ENCODE data around the gene PPRC1. TPM values are rescaled to one million over a fixed set of nuclear protein-coding genes. Genes with fewer than 3 reads are reported as not detected.

The PPRC1 gene
- total and polyA plus RNA-seq, 3 donors from 2014 or later, result 27.0 to 49.1 (median 38.7) TPM

- Histone ChIP-seq H3K4me1 (no peaks in the 10 kb centered on the region), H3K27me3 (no peaks in the 10 kb centered on the region), H3K4me3 (no peak overlapping the region), H3K9me3 (no peaks in the 10 kb centered on the region), H3K36me3 (ENCODE audit: low read depth, missing control alignments) (no peaks in the 10 kb centered on the region), H3K27ac (no peak overlapping the region)
- 96 to 97% methylated on average over 8 of the region's 8 CpGs for WGBS, 2 donors
- intact Hi-C loops (cut with DNase I; ENCODE audit: low total_unique reads), result no loop called here
- DNase-seq, result no peak
- TF ChIP-seq CTCF (IDR thresholded peaks at IDR 0.05) (no peak), POLR2A (IDR thresholded peaks at IDR 0.05) (no peak)
Measured at GRCh38 chr10:102086196-102086595, 46.6 kb upstream of the PPRC1 start.

GRCh38 chr10:102090772-102091171, 42.1 kb upstream of the PPRC1 start:
- 74 to 87% methylated on average over 2 of the region's 2 CpGs for WGBS, 2 donors
- intact Hi-C loops (cut with DNase I; ENCODE audit: low total_unique reads), result no loop called here

GRCh38 chr10:102096449-102096848, 36.4 kb upstream of the PPRC1 start:
- intact Hi-C loops (cut with DNase I; ENCODE audit: low total_unique reads), result no loop called here
- H3K4me3 ChIP-seq, result no peak overlapping the region
- no peak overlapping the region for H3K27ac ChIP-seq
- no peak for DNase-seq
- no peaks in the 10 kb centered on the region for H3K4me1 ChIP-seq
- H3K27me3 ChIP-seq, result no peaks in the 10 kb centered on the region
- no peak for TF ChIP-seq POLR2A (IDR thresholded peaks at IDR 0.05)
- TF ChIP-seq CTCF (IDR thresholded peaks at IDR 0.05), result no peak
- no peaks in the 10 kb centered on the region for H3K36me3 ChIP-seq (ENCODE audit: low read depth, missing control alignments)
- WGBS, 2 donors, result 91 to 95% methylated on average over 7 of the region's 7 CpGs
- no peaks in the 10 kb centered on the region for H3K9me3 ChIP-seq

More at GRCh38 chr10:102090772-102091171, 42.1 kb upstream of the PPRC1 start:
- Histone ChIP-seq H3K4me1 (no peaks in the 10 kb centered on the region), H3K36me3 (ENCODE audit: low read depth, missing control alignments) (no peaks in the 10 kb centered on the region), H3K4me3 (no peak overlapping the region), H3K27ac (no peak overlapping the region), H3K27me3 (no peaks in the 10 kb centered on the region), H3K9me3 (no peaks in the 10 kb centered on the region)
- TF ChIP-seq CTCF (IDR thresholded peaks at IDR 0.05) (no peak), POLR2A (IDR thresholded peaks at IDR 0.05) (no peak)
- DNase-seq, result no peak

- H3K36me3 ChIP-seq (ENCODE audit: low read depth, missing control alignments), result no peaks in the 10 kb centered on the region
- H3K9me3 ChIP-seq, result no peaks in the 10 kb centered on the region
- WGBS, 2 donors, result 87 to 88% methylated on average over 5 of the region's 5 CpGs
- TF ChIP-seq CTCF (IDR thresholded peaks at IDR 0.05), result no peak
- no peak for TF ChIP-seq POLR2A (IDR thresholded peaks at IDR 0.05)
- intact Hi-C loops (cut with DNase I; ENCODE audit: low total_unique reads), result no loop called here
- no peak overlapping the region for H3K4me3 ChIP-seq
- DNase-seq, result no peak
- no peaks in the 10 kb centered on the region for H3K4me1 ChIP-seq
- no peaks in the 10 kb centered on the region for H3K27me3 ChIP-seq
- H3K27ac ChIP-seq, result no peak overlapping the region
Measured at GRCh38 chr10:102101152-102101551, 31.7 kb upstream of the PPRC1 start.

- Histone ChIP-seq H3K4me1 (no peaks in the 10 kb centered on the region), H3K27ac (no peak overlapping the region), H3K27me3 (no peaks in the 10 kb centered on the region), H3K36me3 (ENCODE audit: low read depth, missing control alignments) (no peaks in the 10 kb centered on the region), H3K4me3 (no peak overlapping the region), H3K9me3 (no peaks in the 10 kb centered on the region)
- intact Hi-C loops (cut with DNase I; ENCODE audit: low total_unique reads), result no loop called here
- TF ChIP-seq CTCF (IDR thresholded peaks at IDR 0.05) (no peak), POLR2A (IDR thresholded peaks at IDR 0.05) (no peak)
- 67 to 90% methylated on average over 1 of the region's 1 CpG for WGBS, 2 donors
- DNase-seq, result no peak
Measured at GRCh38 chr10:102102421-102102820, 30.4 kb upstream of the PPRC1 start.

All from testis (tissue), 3 donors.